Nephron (organoid): ENCODE results near the gene TTLL5.

Experiments
- H3K27ac Mint-ChIP-seq, 3 experiments: 2 replicates each; pipeline ENCODE4 v1.8.0; 2020; ENCODE audit warnings: mixed read lengths in 3 of 3, mild to moderate bottlenecking in 2 of 3, moderate library complexity in 1 of 3
- H3K27me3 Mint-ChIP-seq: 2 replicates; pipeline ENCODE4 v1.8.0; 2021; ENCODE audit warnings: low read depth, mild to moderate bottlenecking, moderate library complexity, mixed read lengths
- H3K36me3 Mint-ChIP-seq: 2 replicates; pipeline ENCODE4 v1.8.0; 2020; ENCODE audit warnings: low read depth, mixed read lengths
- H3K4me1 Mint-ChIP-seq: 2 replicates; pipeline ENCODE4 v1.8.0; 2020; ENCODE audit warnings: mixed read lengths
- H3K4me3 Mint-ChIP-seq, 3 experiments: 2 replicates each; pipeline ENCODE4 v1.8.0; 2020; ENCODE audit warnings: mild to moderate bottlenecking in 3 of 3, mixed read lengths in 3 of 3, moderate library complexity in 2 of 3
- H3K9me3 Mint-ChIP-seq: 2 replicates; pipeline ENCODE4 v1.8.0; 2020; ENCODE audit warnings: mixed read lengths
- CTCF ChIP-seq, 3 experiments: fragments of 200-600 bp; sonication (generic); IDR thresholded peaks; one replicate each; pipeline ENCODE4 v1.5.0; 2021; ENCODE audit warnings: antibody characterized with exemption in 3 of 3; ENCODE audit not compliant: unreplicated experiment in 3 of 3

Gene TTLL5

GRCh38 chr14:75658957-75659356 is 2.1 kb upstream of the TTLL5 start:
- Mint-ChIP-seq H3K9me3 (no peaks in the 10 kb centered on the region), H3K27me3 (no peaks in the 10 kb centered on the region), H3K4me1 (peaks cover 23% of the 10 kb centered on the region), H3K27ac (no peak overlapping the region), H3K36me3 (peaks cover 16% of the 10 kb centered on the region), H3K4me3 (peak overlapping the region; percentile 13 to 52 (median 40))
- TF ChIP-seq CTCF (IDR thresholded peaks at IDR 0.05; ENCODE audit: unreplicated experiment in 3 of 3), result no peak

- Mint-ChIP-seq H3K4me1 (peaks cover 23% of the 10 kb centered on the region), H3K27me3 (no peaks in the 10 kb centered on the region), H3K36me3 (peaks cover 14% of the 10 kb centered on the region), H3K27ac (peak overlapping the region; percentile 66 to 87 (median 75)), H3K4me3 (peak overlapping the region; percentile 94 to 97 (median 95)), H3K9me3 (no peaks in the 10 kb centered on the region)
- TF ChIP-seq CTCF (IDR thresholded peaks at IDR 0.05; ENCODE audit: unreplicated experiment in 3 of 3), result no peak
Measured at GRCh38 chr14:75660238-75660629, 812 bp upstream of the TTLL5 start.

- Mint-ChIP-seq H3K4me1 (peaks cover 23% of the 10 kb centered on the region), H3K27me3 (no peaks in the 10 kb centered on the region), H3K4me3 (peak overlapping the region; percentile 94 to 97 (median 95)), H3K9me3 (no peaks in the 10 kb centered on the region), H3K27ac (peak overlapping the region; percentile 66 to 87 (median 75)), H3K36me3 (peaks cover 11% of the 10 kb centered on the region)
- TF ChIP-seq CTCF (IDR thresholded peaks at IDR 0.05; ENCODE audit: unreplicated experiment in 3 of 3), result no peak
Measured at GRCh38 chr14:75661499-75661814, 411 bp downstream of the TTLL5 start.

DNA sequence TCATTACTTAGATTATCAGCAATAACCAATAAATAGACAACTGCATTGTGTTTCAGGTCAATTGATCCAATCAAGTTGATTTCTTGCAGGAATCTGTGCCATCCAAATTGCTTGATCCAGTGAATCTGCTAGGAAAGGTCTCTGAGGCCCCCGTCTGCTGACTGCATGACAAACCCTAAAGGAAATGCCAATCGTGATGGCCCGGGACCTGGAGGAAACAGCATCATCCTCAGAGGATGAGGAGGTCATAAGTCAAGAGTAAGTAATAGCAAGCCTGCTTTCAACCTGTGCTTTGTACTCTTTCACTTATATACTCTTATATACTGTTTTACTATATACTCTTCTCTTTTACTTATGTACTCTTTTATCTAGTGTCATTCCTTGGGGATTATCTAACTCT is 1.9 kb downstream of the TTLL5 start:
- TF ChIP-seq CTCF (IDR thresholded peaks at IDR 0.05; ENCODE audit: unreplicated experiment in 3 of 3), result no peak

DNA sequence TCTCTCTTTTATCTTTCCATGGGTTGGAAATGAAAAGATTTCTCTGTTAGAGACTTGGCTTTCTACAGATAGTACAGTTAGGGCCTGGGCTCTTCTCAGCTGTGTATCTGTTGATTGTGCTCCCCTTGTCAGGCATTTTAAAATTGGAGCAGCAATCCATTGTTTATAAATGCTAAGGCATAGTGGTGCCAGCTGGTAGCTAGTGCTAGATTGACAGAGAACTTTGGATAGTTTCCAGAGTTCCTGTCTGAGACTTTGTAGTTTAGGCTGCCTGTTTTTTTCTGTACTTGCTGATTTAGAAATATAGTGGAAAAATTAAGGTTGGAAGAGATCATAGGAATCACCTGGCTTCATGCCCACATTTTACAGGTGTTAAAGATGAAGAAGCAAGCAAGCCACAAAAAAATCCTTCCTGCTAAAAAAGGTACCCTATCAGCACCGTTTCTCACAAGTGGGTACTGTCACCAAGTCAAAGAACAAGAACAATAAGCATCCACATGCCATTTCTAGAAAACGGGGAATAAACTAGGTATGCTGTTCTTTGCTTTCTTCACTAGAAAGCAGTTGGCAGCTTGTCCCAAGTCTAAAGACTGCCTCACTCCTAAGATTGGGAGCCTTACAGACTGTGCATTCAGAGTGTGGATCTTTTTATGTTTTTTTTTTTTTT is 6.2 kb downstream of the TTLL5 start:
- Mint-ChIP-seq H3K36me3 (peaks cover 53% of the 10 kb centered on the region), H3K27me3 (no peaks in the 10 kb centered on the region), H3K27ac (no peak overlapping the region), H3K4me1 (peaks cover 12% of the 10 kb centered on the region), H3K4me3 (no peak overlapping the region), H3K9me3 (no peaks in the 10 kb centered on the region)
- no peak for TF ChIP-seq CTCF (IDR thresholded peaks at IDR 0.05; ENCODE audit: unreplicated experiment in 3 of 3)

More for the DNA sequence above, 1.9 kb downstream of the TTLL5 start:
- Mint-ChIP-seq H3K4me3 (peak overlapping the region; percentile 59 to 97 (median 64)), H3K4me1 (peaks cover 30% of the 10 kb centered on the region), H3K36me3 (peaks cover 16% of the 10 kb centered on the region), H3K27ac (no peak overlapping the region), H3K9me3 (no peaks in the 10 kb centered on the region), H3K27me3 (no peaks in the 10 kb centered on the region)

GRCh38 chr14:75672605-75673192 is 11.7 kb downstream of the TTLL5 start:
- H3K9me3 Mint-ChIP-seq, result peaks cover 4% of the 10 kb centered on the region
- no peaks in the 10 kb centered on the region for H3K27me3 Mint-ChIP-seq
- peaks cover 69% of the 10 kb centered on the region for H3K36me3 Mint-ChIP-seq
- no peak overlapping the region for H3K4me3 Mint-ChIP-seq
- no peaks in the 10 kb centered on the region for H3K4me1 Mint-ChIP-seq
- no peak overlapping the region for H3K27ac Mint-ChIP-seq
- no peak for TF ChIP-seq CTCF (IDR thresholded peaks at IDR 0.05; ENCODE audit: unreplicated experiment in 3 of 3)
